ENCODE data around the gene SLC39A1.

SLC39A1 gene

DNA sequence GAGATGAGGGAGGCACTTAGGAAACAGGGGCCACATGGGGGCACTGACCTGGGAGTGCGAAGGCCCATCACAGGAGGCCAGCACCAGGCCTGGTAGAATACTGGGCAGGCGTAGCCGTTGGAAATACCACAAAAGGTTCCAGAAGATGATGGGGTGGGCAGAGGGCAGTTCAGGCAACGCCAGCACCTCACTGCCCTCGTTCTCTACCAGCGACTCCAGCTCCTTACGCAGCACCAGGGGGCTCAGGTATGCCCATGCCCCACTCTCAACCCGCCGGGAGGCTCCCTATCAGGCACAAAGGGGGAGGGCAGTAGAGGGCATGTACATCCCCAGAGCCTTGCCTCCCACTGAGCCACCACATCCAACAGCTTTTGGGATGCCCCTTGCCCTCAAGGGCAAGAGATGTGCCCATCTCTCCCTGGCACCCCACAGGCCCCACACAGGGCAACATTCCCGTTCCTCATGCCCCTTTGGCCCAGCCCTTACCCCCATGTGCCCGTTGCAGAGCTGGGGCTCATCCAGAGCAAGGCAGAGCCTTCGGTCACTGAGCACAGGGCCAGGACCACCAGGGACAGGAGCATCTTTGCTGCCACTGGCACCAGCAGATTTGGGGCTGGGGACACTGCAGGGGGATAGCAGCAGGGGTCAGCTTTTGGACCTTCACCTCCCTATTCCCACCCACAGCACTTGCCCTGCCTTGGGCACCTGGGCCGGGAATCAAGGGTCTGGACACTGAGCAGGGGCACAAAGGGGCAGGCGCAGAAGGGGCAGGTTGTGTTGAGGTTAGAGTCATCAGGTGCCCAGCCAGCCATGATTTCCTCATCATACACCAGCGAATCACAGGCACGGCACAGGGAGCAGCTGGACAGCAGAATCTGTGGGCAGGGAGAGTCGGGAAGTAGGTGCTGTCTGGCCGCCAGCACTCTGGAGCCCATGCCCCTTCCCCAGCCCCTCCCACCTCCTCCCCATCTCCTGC, 30.9 kb downstream of the SLC39A1 start:
- no peak overlapping the region for H3K4me3 ChIP-seq (ENCODE audit: low read depth in 1 of 2, low read length in 2 of 2)
- H4K20me1 ChIP-seq (ENCODE audit: insufficient read depth, low read length): no peaks in the 10 kb centered on the region
- DNase-seq: no peak
- H2AFZ ChIP-seq (ENCODE audit: low read depth, low read length): no peak overlapping the region
- H3K4me1 ChIP-seq (ENCODE audit: insufficient read depth, low read length): no peaks in the 10 kb centered on the region
- H3K79me2 ChIP-seq (ENCODE audit: insufficient read depth, low read length): no peaks in the 10 kb centered on the region
- H3K4me2 ChIP-seq (ENCODE audit: insufficient read depth, low read length): no peak overlapping the region
- no peak overlapping the region for H3K9ac ChIP-seq (ENCODE audit: low read depth, low read length)
- TF ChIP-seq EZH2 (IDR thresholded peaks at IDR 0.05; ENCODE audit: borderline replicate concordance, low read depth, low read length, severe bottlenecking): no peak
- TF ChIP-seq CTCF (IDR thresholded peaks at IDR 0.05; ENCODE audit: borderline replicate concordance, extremely low read depth, low read length, poor library complexity, severe bottlenecking): no peak
- H3K27me3 ChIP-seq (ENCODE audit: insufficient read depth, low read length, poor library complexity): no peaks in the 10 kb centered on the region
- H3K9me3 ChIP-seq (ENCODE audit: insufficient read depth, low read length, severe bottlenecking): no peaks in the 10 kb centered on the region
- H3K27ac ChIP-seq (ENCODE audit: low read length): no peak overlapping the region
- H3K36me3 ChIP-seq (ENCODE audit: insufficient read depth, low read length): peaks cover 68% of the 10 kb centered on the region
- ATAC-seq (ENCODE audit: insufficient read depth, low read depth): no peak

GRCh38 chr1:153929981-153930948, 33.1 kb downstream of the SLC39A1 start:
- no peak overlapping the region for H3K9ac ChIP-seq (ENCODE audit: low read depth, low read length)
- no peak for TF ChIP-seq CTCF (IDR thresholded peaks at IDR 0.05; ENCODE audit: borderline replicate concordance, extremely low read depth, low read length, poor library complexity, severe bottlenecking)
- no peak for TF ChIP-seq EZH2 (IDR thresholded peaks at IDR 0.05; ENCODE audit: borderline replicate concordance, low read depth, low read length, severe bottlenecking)
- no peaks in the 10 kb centered on the region for H4K20me1 ChIP-seq (ENCODE audit: insufficient read depth, low read length)
- peaks cover 47% of the 10 kb centered on the region for H3K36me3 ChIP-seq (ENCODE audit: insufficient read depth, low read length)
- DNase-seq: no peak
- no peaks in the 10 kb centered on the region for H3K79me2 ChIP-seq (ENCODE audit: insufficient read depth, low read length)
- H3K9me3 ChIP-seq (ENCODE audit: insufficient read depth, low read length, severe bottlenecking): no peaks in the 10 kb centered on the region
- H2AFZ ChIP-seq (ENCODE audit: low read depth, low read length): no peak overlapping the region
- H3K4me3 ChIP-seq (ENCODE audit: low read depth in 1 of 2, low read length in 2 of 2): no peak overlapping the region
- H3K4me2 ChIP-seq (ENCODE audit: insufficient read depth, low read length): no peak overlapping the region
- H3K27ac ChIP-seq (ENCODE audit: low read length): no peak overlapping the region
- no peaks in the 10 kb centered on the region for H3K27me3 ChIP-seq (ENCODE audit: insufficient read depth, low read length, poor library complexity)
- no peaks in the 10 kb centered on the region for H3K4me1 ChIP-seq (ENCODE audit: insufficient read depth, low read length)
- ATAC-seq (ENCODE audit: insufficient read depth, low read depth): no peak; the same call in 2 of the 3 replicates

DNA sequence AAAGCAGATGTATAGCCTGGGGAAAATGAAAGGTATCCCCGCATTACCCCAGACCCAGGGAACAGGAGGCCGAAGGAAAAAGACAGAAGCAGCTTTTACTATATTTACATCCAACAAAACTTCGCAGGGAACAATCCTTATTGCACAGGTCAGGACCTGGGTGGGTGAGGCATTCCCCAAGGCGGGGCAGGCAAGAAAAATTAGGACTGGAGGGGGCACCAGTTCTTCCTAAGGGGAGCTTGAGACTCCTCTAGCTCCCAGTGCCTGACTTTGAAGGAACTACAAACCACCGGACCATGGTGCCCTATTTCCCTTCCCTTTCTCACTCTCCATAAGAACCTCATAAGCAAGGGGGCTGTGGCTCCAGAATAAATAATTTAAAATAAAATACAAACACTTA, 33.9 kb downstream of the SLC39A1 start:
- ATAC-seq (ENCODE audit: insufficient read depth, low read depth) (no peak), DNase-seq (no peak)
- TF ChIP-seq EZH2 (IDR thresholded peaks at IDR 0.05; ENCODE audit: borderline replicate concordance, low read depth, low read length, severe bottlenecking): no peak
- TF ChIP-seq CTCF (IDR thresholded peaks at IDR 0.05; ENCODE audit: borderline replicate concordance, extremely low read depth, low read length, poor library complexity, severe bottlenecking): no peak
- Histone ChIP-seq H2AFZ (ENCODE audit: low read depth, low read length) (no peak overlapping the region), H3K4me2 (ENCODE audit: insufficient read depth, low read length) (no peak overlapping the region), H3K4me1 (ENCODE audit: insufficient read depth, low read length) (peaks cover 2% of the 10 kb centered on the region), H4K20me1 (ENCODE audit: insufficient read depth, low read length) (no peaks in the 10 kb centered on the region), H3K27ac (ENCODE audit: low read length) (no peak overlapping the region), H3K79me2 (ENCODE audit: insufficient read depth, low read length) (0 out of 2 replicates have a peak, but pooled peaks cover 2% of the 10 kb centered on the region), H3K9me3 (ENCODE audit: insufficient read depth, low read length, severe bottlenecking) (no peaks in the 10 kb centered on the region), H3K27me3 (ENCODE audit: insufficient read depth, low read length, poor library complexity) (no peaks in the 10 kb centered on the region), H3K9ac (ENCODE audit: low read depth, low read length) (no peak overlapping the region), H3K36me3 (ENCODE audit: insufficient read depth, low read length) (peaks cover 41% of the 10 kb centered on the region), H3K4me3 (ENCODE audit: low read depth in 1 of 2, low read length in 2 of 2) (no peak overlapping the region)
